Dedifferentiated amniotic fluid mesenchymal stem cell (primary cell): ENCODE results near the gene UBE2B.
A peak's percentile ranks its signal among the peaks of the same experiment; 100 is the strongest.
"Not testable (repeated sequence)": the region's sequence is repeated elsewhere in the genome, so short reads cannot be mapped to it uniquely, and the experiment has no call there.

ENCODE experiments used
- DNase-seq: peaks from one replicate; pipeline ENCODE4 v3.0.0-alpha.2; 2016; ENCODE audit errors: extremely low spot score

Gene UBE2B

GRCh38 chr5:134370871-134371833 lies at the start of gene UBE2B:
Gene UBE2B, plus strand, starts transcription at chr5:134371569. Its CDS starts 27 bp downstream, at chr5:134371596.
- DNase-seq: peak; percentile 100

DNA sequence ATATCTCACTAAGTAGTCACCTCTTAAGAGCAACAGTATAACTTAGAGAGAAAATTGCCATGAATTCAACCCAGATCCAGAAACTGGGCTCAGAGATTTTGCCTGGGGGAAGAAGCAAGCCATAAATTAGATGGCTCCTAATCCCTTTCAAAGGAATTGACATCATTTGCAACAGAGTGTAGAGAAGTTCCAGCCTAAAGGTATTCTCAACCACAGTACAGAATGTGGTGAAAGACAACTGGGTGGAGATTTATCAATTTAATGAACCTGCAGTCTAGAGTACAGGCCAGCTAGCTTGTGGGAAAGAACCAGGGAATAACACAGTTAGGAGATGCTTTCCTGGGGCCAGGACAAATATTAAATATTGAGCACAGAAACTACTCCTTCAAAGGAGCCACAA lies 44.0 kb upstream of the UBE2B start:
- no peak for DNase-seq

GRCh38 chr5:134328619-134329018 lies 42.8 kb upstream of the UBE2B start:
- no peak for DNase-seq

- not testable (repeated sequence) for DNase-seq
Measured at GRCh38 chr5:134336833-134337232, 34.5 kb upstream of the UBE2B start.

GRCh38 chr5:134343500-134343899 lies 27.9 kb upstream of the UBE2B start:
- not testable (repeated sequence) for DNase-seq

DNA sequence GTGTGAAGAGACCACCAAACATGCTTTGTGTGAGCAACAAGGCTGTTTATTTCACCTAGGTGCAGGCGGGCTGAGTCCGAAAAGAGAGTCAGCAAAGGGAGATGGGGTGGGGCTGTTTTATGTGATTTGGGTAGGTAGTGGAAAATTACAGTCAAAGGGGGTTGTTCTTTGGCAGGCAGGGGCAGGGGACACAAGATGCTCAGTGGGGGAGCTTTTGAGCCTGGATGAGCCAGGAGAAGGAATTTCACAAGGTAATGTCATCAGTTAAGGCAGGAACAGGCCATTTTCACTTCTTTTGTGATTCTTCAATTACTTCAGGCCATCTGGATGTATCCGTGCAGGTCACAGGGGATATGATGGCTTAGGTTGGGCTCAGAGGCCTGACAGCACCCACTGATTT lies 25.9 kb upstream of the UBE2B start:
- not testable (repeated sequence) for DNase-seq

DNA sequence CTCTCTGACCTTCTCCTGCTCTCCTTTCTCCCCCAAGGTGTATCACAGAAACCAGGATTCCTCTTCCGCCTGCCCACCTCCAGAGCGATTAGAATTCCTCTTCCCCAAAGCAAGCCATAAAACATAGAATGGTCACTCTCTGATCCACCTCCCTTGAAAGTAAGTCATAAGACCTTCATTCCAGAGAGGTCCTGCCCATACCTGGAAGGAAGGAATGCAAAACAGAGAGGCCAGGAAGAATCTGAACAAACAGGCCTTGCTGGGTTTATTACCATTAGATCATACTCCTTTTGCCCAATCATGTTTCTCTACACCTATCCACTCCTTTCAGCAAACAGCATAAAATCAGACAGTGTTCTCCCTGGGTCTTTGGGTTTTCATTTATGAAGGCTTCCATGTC lies 25.4 kb upstream of the UBE2B start:
- DNase-seq: no peak

GRCh38 chr5:134349463-134349862 lies 21.9 kb upstream of the UBE2B start:
- DNase-seq: no peak

- no peak for DNase-seq
Measured at GRCh38 chr5:134355681-134356080, 15.7 kb upstream of the UBE2B start.

DNA sequence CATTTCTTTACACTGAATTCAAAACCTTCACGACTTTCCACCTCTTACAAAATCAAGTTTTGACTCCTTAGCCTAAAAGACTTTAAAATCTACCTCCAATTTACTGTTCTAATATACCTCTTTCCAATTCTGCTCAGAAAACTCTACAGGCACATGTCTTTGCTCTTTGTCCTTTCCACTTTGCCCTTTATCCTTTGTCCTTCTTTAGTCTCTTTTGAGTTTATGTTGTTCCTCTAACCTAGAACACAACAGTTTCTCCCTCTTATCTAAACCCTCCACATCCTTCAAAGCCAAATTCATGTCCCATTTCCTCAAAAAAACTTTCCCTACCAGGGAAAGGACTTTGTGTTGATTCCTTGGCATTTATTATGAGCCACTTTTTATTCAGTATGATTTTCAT lies 5.8 kb upstream of the UBE2B start:
- no peak for DNase-seq

DNA sequence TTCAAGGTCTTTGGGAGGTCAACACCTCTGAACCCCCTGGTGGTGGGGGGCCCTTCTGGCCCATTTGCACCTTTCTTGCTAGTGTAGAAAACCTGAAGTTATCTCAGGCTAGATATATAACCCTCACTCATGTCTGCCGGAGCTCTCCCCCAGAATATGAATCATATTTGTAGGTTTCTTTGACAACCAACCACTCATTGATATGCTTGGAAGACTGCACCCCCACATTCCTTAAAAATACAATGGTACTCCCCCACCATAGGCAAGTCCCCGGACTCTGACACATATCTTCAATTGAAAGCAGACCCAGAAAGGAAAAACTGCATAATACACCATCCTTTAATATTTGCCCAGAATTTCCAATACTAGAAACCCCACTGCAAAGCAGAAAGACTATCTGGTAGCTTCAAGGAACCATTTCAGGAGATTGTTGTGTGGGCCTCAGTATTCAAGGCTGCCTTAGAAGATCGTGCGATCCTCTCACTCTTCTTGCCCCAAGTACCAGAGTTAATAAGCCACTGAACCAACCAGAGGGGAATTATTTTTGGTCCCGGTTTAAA lies 978 bp upstream of the UBE2B start:
- DNase-seq: no peak

- DNase-seq: peak; percentile 22
Measured at GRCh38 chr5:134371834-134372340, 518 bp downstream of the UBE2B start.

DNA sequence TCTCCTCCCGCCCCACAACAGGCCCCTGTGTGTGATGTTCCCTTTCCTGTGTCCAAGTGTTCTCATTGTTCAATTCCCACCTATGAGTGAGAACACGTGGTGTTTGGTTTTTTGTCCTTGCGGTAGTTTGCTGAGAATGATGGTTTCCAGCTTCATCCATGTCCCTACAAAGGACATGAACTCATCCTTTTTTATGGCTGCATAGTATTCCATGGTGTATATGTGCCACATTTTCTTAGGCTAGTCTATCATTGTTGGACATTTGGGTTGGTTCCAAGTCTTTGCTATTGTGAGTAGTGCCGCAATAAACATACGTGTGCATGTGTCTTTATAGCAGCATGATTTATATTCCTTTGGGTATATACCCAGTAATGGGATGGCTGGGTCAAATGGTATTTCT lies 2.3 kb downstream of the UBE2B start:
- not testable (repeated sequence) for DNase-seq

GRCh38 chr5:134374232-134374631 lies 2.9 kb downstream of the UBE2B start:
- no peak for DNase-seq

- no peak for DNase-seq
Measured at GRCh38 chr5:134380346-134380745, 9.0 kb downstream of the UBE2B start.

DNA sequence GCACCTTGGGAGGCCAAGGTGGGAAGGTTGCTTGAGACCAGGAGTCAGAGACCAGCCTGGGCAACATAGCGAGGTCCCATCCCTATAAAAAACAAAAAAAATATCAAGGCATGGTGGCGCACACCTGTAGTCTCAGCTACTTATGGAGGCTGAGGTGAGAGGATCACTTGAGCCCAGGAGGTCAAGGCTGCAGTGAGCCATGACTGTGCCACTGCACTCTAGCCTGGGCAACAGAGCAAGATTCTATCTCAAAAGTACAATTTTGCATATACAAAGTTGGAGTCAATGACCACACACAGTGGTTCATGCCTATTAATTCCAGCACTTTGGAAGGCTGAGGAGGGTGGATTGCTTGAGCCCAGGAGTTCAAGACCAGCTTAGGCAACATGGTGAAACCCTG lies 10.8 kb downstream of the UBE2B start:
- not testable (repeated sequence) for DNase-seq

GRCh38 chr5:134383980-134384697 lies 12.8 kb downstream of the UBE2B start:
- no peak for DNase-seq

DNA sequence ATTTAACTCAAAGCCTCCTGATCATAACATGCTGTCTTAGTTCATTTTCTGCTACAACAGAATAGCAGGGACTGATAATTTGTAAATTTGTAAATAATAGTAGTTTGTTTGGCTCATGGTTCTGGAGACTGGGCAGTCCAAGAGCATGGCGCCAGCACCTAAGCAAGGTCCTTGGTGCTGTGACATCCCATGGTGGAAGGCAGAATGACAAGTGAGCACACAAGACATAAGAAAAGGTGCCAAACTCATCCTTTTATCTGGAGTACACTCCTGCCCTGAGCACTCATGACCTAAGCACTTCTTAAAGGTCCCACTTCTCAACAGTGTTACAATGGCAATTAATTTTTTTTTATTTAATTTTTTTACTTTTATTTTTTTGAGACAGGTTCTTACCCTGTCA lies 16.1 kb downstream of the UBE2B start:
- no peak for DNase-seq

- DNase-seq: no peak
Measured at GRCh38 chr5:134392301-134392700, 20.9 kb downstream of the UBE2B start.

GRCh38 chr5:134394932-134395331 lies 23.6 kb downstream of the UBE2B start:
- DNase-seq: no peak

DNA sequence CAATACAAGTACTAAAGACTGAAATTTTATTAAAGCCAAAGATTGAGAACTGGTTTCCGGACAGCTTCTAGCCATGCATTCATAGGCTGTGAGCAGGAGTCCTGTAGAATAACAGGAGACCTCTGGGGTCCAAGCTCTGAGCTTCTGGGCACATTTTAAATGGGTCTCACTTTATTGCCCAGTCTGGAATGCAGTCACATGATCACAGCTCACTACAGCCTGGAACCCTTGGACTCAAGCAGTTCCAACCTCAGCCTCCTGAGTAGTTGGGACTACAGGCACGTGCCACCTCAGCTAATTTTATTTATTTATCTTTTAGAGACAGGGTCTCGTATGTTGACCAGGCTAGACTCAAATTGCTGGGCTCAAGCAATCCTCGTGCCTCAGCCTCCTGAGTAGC lies 24.9 kb downstream of the UBE2B start:
- no peak for DNase-seq

DNA sequence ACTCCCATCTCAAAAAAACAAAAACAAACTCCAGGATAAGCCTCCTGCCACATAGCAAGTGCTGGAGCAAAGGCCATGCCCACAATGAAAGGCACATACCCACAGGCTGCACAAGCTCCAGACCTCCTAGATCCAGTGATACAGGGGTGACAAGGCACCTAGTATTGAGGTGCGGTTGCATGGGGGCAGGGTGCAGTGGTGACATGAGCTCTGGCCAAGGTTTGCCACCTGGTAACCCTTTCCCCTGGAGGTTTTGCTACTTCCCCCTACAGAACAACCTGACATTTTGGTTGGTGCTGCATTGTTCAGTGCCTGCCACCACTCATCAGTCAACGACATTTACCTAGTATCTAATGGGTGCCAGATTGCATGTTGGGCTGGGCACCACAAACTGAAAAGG lies 25.8 kb downstream of the UBE2B start:
- no peak for DNase-seq
